SK-N-SH treated with all-trans-retinoic acid at 6 μM for 48 hours (cell line): Measurements from ENCODE around the gene RAB3B.

Experiments
- ATAC-seq: fragments of 200-7000 bp; cut with Tn5 transposase; 3 replicates; pipeline ENCODE4 v1.9.1; 2020; ENCODE audit warnings: mild to moderate bottlenecking, moderate library complexity
- CSDC2 ChIP-seq: fragments of 250-450 bp; sonication (Bioruptor Pico); IDR thresholded peaks from 2 replicates; pipeline ENCODE4 v1.5.0; 2020; ENCODE audit warnings: mild to moderate bottlenecking, moderate library complexity
- GLIS3 ChIP-seq: fragments of 250-450 bp; sonication (Bioruptor Pico); IDR thresholded peaks from 2 replicates; pipeline ENCODE4 v1.5.0; 2020; ENCODE audit warnings: mild to moderate bottlenecking, moderate library complexity
- ISL1 ChIP-seq: fragments of 250-450 bp; sonication (Bioruptor Pico); IDR thresholded peaks from 2 replicates; pipeline ENCODE4 v2.1.2; 2022; ENCODE audit warnings: mild to moderate bottlenecking, moderate library complexity
- PPARA ChIP-seq: fragments of 250-450 bp; sonication (Bioruptor Pico); IDR thresholded peaks from 2 replicates; pipeline ENCODE4 v1.5.0; 2020; ENCODE audit warnings: mild to moderate bottlenecking, borderline replicate concordance
- RARB ChIP-seq: fragments of 250-450 bp; sonication (Bioruptor Pico); IDR thresholded peaks from 2 replicates; pipeline ENCODE4 v1.8.0; 2021; ENCODE audit warnings: mild to moderate bottlenecking, moderate library complexity
- TCF4 ChIP-seq: fragments of 250-450 bp; sonication (Bioruptor Pico); IDR thresholded peaks from 2 replicates; pipeline ENCODE4 v1.8.0; 2021; ENCODE audit warnings: mild to moderate bottlenecking, moderate library complexity, borderline replicate concordance
- TOX ChIP-seq: fragments of 250-450 bp; sonication (Bioruptor Pico); IDR thresholded peaks from 2 replicates; pipeline ENCODE4 v1.8.0; 2021; ENCODE audit warnings: mild to moderate bottlenecking, moderate library complexity, borderline replicate concordance
- ZC3H10 ChIP-seq: fragments of 250-450 bp; sonication (Bioruptor Pico); IDR thresholded peaks from 2 replicates; pipeline ENCODE4 v1.5.1; 2021; ENCODE audit warnings: mild to moderate bottlenecking, moderate library complexity
- ZFP3 ChIP-seq: fragments of 250-450 bp; sonication (Bioruptor Pico); IDR thresholded peaks from 2 replicates; pipeline ENCODE4 v1.5.0; 2020; ENCODE audit warnings: mild to moderate bottlenecking, moderate library complexity
- ZNF565 ChIP-seq: fragments of 450-650 bp; formaldehyde crosslinking; conservative IDR thresholded peaks from 2 replicates; pipeline ENCODE4 v1.5.0; 2020; ENCODE audit warnings: low read depth, mild to moderate bottlenecking, moderate library complexity
- ZNF70 ChIP-seq: fragments of 450-650 bp; formaldehyde crosslinking; IDR thresholded peaks from 2 replicates; pipeline ENCODE4 v1.5.0; 2020; ENCODE audit warnings: mild to moderate bottlenecking, moderate library complexity
- TF ChIP-seq, protein P1 (sequence below): fragments of 250-450 bp; sonication (Bioruptor Pico); IDR thresholded peaks from 2 replicates; pipeline ENCODE4 v1.5.0; 2020; ENCODE audit warnings: mild to moderate bottlenecking, moderate library complexity
- TF ChIP-seq, protein P2 (sequence below): fragments of 250-450 bp; sonication (Bioruptor Pico); IDR thresholded peaks from 2 replicates; pipeline ENCODE4 v1.8.0; 2020; ENCODE audit warnings: mild to moderate bottlenecking, moderate library complexity, borderline replicate concordance
- TF ChIP-seq, protein P3 (sequence below): fragments of 250-450 bp; sonication (Bioruptor Pico); IDR thresholded peaks from 2 replicates; pipeline ENCODE4 v1.8.0; 2021; ENCODE audit warnings: low read depth, mild to moderate bottlenecking, moderate library complexity, borderline replicate concordance

The RAB3B gene

DNA sequence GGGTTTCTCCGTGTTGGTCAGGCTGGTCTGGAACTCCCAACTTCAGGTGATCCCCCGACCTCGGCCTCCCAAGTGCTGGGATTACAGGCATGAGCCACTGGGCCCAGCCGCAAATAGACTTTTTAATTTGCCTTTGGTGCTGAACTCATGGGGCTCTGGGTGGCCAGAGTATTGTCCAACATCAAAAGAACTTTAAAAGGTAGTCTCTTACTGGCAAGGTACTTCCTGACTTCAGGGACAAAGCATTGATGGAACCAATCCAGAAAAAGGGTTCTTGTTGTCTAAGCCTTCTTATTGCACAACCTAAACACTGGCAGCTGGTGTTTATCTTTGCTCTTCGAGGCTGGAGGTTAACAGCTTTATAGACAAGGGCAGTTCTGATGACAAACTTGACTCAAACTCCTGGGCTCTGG lies 46.9 kb upstream of the RAB3B start:
- ATAC-seq = no peak
- TF ChIP-seq, protein P1, sequence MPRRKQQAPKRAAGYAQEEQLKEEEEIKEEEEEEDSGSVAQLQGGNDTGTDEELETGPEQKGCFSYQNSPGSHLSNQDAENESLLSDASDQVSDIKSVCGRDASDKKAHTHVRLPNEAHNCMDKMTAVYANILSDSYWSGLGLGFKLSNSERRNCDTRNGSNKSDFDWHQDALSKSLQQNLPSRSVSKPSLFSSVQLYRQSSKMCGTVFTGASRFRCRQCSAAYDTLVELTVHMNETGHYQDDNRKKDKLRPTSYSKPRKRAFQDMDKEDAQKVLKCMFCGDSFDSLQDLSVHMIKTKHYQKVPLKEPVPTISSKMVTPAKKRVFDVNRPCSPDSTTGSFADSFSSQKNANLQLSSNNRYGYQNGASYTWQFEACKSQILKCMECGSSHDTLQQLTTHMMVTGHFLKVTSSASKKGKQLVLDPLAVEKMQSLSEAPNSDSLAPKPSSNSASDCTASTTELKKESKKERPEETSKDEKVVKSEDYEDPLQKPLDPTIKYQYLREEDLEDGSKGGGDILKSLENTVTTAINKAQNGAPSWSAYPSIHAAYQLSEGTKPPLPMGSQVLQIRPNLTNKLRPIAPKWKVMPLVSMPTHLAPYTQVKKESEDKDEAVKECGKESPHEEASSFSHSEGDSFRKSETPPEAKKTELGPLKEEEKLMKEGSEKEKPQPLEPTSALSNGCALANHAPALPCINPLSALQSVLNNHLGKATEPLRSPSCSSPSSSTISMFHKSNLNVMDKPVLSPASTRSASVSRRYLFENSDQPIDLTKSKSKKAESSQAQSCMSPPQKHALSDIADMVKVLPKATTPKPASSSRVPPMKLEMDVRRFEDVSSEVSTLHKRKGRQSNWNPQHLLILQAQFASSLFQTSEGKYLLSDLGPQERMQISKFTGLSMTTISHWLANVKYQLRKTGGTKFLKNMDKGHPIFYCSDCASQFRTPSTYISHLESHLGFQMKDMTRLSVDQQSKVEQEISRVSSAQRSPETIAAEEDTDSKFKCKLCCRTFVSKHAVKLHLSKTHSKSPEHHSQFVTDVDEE (CRISPR knock-in tag) = no peak
- TF ChIP-seq PPARA = no peak

DNA sequence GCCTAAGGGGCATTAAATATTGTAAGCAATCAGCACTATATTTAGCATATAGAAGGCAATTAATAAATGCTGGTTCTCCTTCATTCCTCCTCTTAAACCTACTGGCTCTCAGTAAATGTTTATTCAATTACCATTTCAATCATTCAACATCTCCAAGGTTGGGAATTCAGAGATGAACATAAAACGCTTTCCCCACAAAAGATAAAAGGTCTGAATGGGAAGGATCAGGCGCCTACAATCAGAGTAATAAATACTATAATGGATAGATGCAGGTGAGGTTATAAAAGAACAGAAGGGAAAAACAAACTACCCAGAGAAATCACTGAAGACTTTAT lies 43.5 kb upstream of the RAB3B start:
- ATAC-seq = no peak

DNA sequence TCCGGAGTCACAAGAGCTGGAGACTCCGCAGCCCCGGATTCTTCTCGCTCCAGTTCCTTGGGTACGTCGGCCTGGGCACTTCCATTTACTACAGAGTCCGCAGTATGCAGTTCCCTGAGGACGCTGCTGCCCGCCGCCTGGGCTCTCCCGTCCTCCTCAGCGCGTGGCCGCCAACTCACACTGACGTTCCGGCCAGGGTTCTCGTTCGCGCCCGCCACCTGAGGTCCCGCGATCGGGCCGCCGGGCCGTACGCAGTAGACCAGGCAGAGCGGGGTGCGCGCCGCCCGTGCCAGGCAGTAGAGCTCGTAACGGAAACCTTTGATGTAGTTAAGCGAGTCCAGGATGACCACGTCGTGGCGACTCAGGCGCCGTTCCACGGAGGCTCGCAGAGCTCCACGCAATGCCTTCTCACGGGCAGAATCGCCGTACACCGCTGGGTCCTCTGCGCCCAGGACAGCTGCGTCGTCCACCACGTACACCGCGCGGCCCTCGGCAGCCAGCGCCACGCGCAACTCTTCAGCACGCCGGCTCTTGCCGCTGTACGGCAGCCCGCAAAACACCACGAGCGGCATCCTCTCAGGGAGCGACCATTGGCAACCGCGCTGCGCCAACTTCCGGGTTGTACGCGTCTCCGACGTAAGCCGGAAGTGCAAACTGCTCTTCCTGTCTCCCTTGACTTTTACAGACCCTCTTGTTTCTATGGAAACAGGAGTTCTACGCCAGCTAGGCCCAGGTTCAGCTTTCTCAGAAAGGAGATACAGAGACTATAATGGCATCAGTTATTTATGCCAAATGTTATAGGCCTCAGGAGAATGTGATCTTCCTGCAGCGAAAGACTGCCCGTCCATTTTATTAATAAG lies 42.9 kb upstream of the RAB3B start, which contains the start of gene KTI12:
KTI12 (minus strand) TSS at position 621 of the 860 bp plus-strand sequence; CDS start at position 572, 49 bp downstream.
- peak; percentile 93 for ATAC-seq
- TF ChIP-seq, protein P1 (CRISPR knock-in tag) = peak; percentile 39; the same call in 1 of the 2 replicates
- no peak for TF ChIP-seq ZNF70 (CRISPR knock-in tag)
- TF ChIP-seq GLIS3 (CRISPR knock-in tag) = 0 out of 2 replicates have a peak, but pooled peaks have one; percentile 29

More for the DNA sequence above, 43.5 kb upstream of the RAB3B start:
- no peak for TF ChIP-seq RARB (CRISPR knock-in tag)
- no peak for TF ChIP-seq ZC3H10 (CRISPR knock-in tag)
- no peak for TF ChIP-seq TOX (CRISPR knock-in tag)
- TF ChIP-seq, protein P2, sequence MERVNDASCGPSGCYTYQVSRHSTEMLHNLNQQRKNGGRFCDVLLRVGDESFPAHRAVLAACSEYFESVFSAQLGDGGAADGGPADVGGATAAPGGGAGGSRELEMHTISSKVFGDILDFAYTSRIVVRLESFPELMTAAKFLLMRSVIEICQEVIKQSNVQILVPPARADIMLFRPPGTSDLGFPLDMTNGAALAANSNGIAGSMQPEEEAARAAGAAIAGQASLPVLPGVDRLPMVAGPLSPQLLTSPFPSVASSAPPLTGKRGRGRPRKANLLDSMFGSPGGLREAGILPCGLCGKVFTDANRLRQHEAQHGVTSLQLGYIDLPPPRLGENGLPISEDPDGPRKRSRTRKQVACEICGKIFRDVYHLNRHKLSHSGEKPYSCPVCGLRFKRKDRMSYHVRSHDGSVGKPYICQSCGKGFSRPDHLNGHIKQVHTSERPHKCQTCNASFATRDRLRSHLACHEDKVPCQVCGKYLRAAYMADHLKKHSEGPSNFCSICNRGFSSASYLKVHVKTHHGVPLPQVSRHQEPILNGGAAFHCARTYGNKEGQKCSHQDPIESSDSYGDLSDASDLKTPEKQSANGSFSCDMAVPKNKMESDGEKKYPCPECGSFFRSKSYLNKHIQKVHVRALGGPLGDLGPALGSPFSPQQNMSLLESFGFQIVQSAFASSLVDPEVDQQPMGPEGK (CRISPR knock-in tag) = no peak
- no peak for TF ChIP-seq ZNF565 (CRISPR knock-in tag)
- TF ChIP-seq ISL1 (CRISPR knock-in tag) = no peak
- TF ChIP-seq, protein P3, sequence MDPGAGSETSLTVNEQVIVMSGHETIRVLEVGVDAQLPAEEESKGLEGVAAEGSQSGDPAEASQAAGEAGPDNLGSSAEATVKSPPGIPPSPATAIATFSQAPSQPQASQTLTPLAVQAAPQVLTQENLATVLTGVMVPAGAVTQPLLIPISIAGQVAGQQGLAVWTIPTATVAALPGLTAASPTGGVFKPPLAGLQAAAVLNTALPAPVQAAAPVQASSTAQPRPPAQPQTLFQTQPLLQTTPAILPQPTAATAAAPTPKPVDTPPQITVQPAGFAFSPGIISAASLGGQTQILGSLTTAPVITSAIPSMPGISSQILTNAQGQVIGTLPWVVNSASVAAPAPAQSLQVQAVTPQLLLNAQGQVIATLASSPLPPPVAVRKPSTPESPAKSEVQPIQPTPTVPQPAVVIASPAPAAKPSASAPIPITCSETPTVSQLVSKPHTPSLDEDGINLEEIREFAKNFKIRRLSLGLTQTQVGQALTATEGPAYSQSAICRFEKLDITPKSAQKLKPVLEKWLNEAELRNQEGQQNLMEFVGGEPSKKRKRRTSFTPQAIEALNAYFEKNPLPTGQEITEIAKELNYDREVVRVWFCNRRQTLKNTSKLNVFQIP (CRISPR knock-in tag) = no peak
- TF ChIP-seq ZFP3 = no peak
- no peak for TF ChIP-seq CSDC2 (CRISPR knock-in tag)
- TF ChIP-seq, protein P1 (CRISPR knock-in tag) = no peak
- no peak for TF ChIP-seq GLIS3 (CRISPR knock-in tag)
- no peak for TF ChIP-seq TCF4
